Measurements from ENCODE around the gene ZNF766.
A peak's percentile ranks its signal among the peaks of the same experiment; 100 is the strongest.
"Not testable (repeated sequence)": the region's sequence is repeated elsewhere in the genome, so short reads cannot be mapped to it uniquely, and the experiment has no call there.

Gene ZNF766
- 60.7 to 89.1 (median 81.4) reads per million in 4 experiments for total RNA-seq

- DNase-seq: peak; percentile 92
Measured at GRCh38 chr19:52269338-52270261, at the start of gene ZNF766. TSS of gene ZNF766 (plus strand) at chr19:52269587. CDS start at chr19:52269614, 27 bp downstream.

GRCh38 chr19:52219611-52220010 lies 49.8 kb upstream of the ZNF766 start:
- DNase-seq: no peak

- DNase-seq: no peak
Measured at GRCh38 chr19:52221031-52221430, 48.4 kb upstream of the ZNF766 start.

- no peak for DNase-seq
Measured at GRCh38 chr19:52221831-52222375, 47.5 kb upstream of the ZNF766 start.

- DNase-seq: no peak
Measured at GRCh38 chr19:52224211-52224610, 45.2 kb upstream of the ZNF766 start.

GRCh38 chr19:52226652-52227051 lies 42.7 kb upstream of the ZNF766 start:
- no peak for DNase-seq

- DNase-seq: no peak
Measured at GRCh38 chr19:52227196-52227940, 42.0 kb upstream of the ZNF766 start.

- DNase-seq: no peak
Measured at GRCh38 chr19:52227980-52228379, 41.4 kb upstream of the ZNF766 start.

- DNase-seq: no peak
Measured at GRCh38 chr19:52229524-52229923, 39.9 kb upstream of the ZNF766 start.

GRCh38 chr19:52230685-52231084 lies 38.7 kb upstream of the ZNF766 start:
- DNase-seq: no peak

- DNase-seq: no peak
Measured at GRCh38 chr19:52231154-52231910, 38.1 kb upstream of the ZNF766 start.

GRCh38 chr19:52234406-52234805 lies 35.0 kb upstream of the ZNF766 start:
- DNase-seq: no peak

- no peak for DNase-seq
Measured at GRCh38 chr19:52237197-52237596, 32.2 kb upstream of the ZNF766 start.

- peak; percentile 33 for DNase-seq
Measured at GRCh38 chr19:52237771-52238400, 31.5 kb upstream of the ZNF766 start.

GRCh38 chr19:52244021-52244420 lies 25.4 kb upstream of the ZNF766 start:
- DNase-seq: no peak

GRCh38 chr19:52248241-52248640 lies 21.1 kb upstream of the ZNF766 start:
- DNase-seq: peak; percentile 48

GRCh38 chr19:52258426-52258825 lies 11.0 kb upstream of the ZNF766 start:
- no peak for DNase-seq

- DNase-seq: not testable (repeated sequence)
Measured at GRCh38 chr19:52265556-52265955, 3.8 kb upstream of the ZNF766 start.

- DNase-seq: no peak
Measured at GRCh38 chr19:52270266-52270885, 989 bp downstream of the ZNF766 start.

GRCh38 chr19:52273301-52273700 lies 3.9 kb downstream of the ZNF766 start:
- DNase-seq: no peak

- no peak for DNase-seq
Measured at GRCh38 chr19:52274191-52274590, 4.8 kb downstream of the ZNF766 start.

- DNase-seq: no peak
Measured at GRCh38 chr19:52275988-52276387, 6.6 kb downstream of the ZNF766 start.

Measured in effector CD8-positive, alpha-beta T cell (primary cell).